ENCODE data around the gene LMCD1. TPM values are rescaled to one million over a fixed set of nuclear protein-coding genes. Genes with fewer than 3 reads are reported as not detected.

LMCD1 gene
- total RNA-seq, 1 donor from 2014 or later = 106 TPM

DNA sequence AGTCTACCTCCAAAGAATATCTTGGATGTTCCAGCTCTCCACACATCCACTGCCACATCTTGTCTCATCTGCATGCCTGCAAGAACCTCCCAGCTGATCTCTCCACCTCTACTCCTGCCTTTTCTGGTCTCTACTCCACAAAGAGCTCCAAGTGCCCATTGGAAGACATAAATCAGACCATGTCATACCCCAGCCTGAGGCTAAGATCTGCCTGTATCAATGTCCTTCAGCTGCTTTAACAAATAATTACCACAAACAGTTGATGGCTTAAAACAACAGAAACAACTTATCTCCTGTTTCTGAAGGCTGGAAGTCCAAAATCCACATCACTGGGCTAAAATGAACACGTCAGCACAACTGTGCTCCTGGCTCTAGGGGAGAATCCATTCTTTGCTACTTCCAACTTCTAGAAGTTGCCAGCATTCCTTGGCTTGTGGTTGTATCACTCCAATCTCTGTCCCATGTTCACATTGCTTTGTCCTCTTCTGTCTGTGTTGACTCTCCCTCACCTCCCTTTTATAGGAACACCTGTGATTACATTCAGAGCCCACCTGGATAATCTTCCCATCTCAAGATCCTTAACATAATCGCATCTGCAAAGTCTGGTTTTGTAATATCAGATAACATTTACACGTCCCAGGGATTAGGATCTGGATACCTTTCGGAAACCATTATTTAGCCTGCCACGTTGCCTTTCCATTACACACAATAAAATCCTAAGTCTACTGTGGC, 17.0 kb upstream of the LMCD1 start:
- no peak for DNase-seq

DNA sequence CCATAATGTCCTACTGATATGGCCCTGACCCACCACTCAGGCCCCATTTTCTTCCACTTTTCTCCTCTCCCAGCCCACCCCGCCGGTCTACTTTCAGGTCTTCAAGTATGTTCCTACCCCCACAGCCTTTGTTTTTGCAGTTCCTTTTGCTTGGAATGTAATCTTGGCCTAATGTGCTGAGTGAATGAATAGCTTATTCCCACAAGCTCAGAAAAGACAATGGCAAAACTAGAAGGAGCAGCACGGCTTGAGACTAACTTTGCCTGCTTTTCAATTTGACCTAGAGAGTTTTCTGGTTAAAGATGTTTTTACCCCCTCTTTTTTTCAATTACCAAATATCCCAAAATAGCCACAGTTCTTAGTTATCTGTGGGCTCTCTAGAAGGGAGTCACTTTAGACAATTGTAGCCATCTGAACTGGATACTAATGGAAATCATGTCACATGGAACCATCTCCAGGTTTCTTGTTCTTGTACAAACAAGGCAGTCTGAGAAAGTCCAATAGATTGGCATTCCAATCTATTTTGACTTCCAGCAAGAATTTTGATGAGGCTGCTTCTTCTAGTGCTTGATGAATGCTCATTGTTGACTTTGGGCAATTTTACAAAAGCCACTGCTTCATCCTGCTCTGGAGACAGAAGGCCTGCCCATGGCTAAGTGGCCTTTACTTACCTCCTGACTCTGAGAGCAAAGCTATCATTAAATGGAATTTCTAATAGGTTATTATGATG, 16.3 kb upstream of the LMCD1 start:
- DNase-seq = no peak

DNA sequence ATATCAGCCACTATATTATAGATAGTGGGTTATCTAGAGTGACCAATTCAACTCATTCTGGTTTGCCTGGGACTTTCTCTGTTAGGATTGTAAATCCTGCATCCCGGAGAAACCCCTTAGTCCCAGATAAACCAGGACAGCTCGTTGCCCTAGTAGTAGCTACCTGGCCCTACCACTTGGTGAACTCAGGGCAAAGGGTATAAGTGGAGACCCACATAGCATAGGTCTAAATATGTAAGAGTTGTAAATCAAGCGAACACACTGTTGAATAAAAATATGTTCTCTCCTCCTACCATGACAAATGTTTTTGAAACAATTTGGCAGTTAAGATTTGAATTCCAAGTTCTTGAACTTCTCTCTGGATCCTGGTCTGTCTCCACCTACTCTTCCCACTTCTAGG, 15.7 kb upstream of the LMCD1 start:
- no peak for DNase-seq

DNA sequence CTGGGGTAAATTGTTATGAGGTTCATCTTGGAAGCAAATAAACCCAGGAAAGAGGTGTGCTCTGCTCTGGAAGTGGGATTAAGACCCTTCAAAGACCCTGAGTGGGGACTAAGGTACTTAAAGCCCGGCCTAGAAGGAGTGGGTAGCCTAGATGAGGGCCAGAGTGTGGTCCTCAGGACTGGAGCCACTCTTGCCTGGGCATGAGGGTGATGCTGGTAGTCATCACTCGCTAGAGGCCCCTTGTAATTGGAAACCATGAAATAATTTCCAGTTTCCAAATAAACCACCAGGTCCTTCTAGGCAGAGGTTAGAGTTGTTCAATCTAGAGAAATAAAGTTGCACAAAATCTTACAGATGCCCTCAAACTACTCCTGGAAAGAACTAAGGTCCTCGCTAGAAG, 15.2 kb upstream of the LMCD1 start:
- DNase-seq = no peak

DNA sequence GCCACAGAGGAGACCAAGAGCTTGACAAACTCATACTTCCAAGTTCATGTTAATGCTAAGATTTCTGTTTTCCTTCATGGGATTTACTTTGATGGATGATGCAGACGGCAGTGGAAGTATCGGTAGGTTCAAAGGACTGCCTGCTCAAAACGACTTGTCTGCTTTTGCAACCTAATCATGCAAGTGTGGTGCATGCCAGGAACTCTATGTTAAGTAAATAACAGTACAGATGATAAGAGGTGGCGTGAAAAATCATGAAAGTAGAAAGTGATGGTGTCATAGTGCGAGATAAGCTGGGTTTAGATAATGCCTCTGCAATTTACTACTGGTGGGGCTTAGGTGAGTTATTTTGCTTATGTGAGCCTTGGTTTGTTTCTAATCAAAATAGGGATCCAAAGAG, 14.7 kb upstream of the LMCD1 start:
- no peak for DNase-seq

DNA sequence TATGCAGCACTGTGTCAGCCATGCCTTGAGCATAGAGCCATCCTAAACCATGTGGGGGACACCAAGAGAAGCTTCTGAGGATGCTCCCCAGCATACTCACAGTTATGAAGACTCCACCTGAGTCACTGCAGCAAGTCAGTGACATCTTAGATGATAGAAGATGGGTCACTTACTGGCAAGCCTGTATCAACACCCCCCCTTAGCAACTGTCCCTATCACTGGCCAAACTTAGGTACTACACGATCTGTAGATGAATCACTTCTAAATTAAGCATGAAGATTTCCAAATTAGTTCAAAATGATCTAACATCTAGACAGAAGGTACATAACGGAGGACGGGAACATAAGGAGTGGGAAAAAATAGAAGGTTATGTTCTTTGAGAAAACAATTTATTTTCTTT, 13.2 kb upstream of the LMCD1 start:
- no peak for DNase-seq

DNA sequence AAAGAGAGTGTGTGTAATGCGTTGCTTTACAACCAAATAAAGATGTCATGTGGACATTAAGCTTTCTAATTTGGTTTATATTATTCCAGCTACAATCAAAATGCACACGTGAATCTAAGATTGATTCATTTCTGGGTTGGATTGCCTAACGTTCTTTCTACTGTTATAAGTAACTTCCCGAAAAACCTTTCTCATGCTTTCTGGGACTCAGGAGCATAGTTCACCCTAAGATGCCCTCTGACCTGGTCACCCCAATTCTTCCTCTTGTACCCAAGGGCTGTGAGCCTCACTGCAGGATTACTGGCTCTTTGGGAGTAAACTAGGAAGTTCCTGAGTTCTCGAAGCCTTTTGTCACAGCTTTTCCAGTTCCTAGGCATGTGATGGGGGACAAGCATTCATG, 12.7 kb upstream of the LMCD1 start:
- no peak for DNase-seq

DNA sequence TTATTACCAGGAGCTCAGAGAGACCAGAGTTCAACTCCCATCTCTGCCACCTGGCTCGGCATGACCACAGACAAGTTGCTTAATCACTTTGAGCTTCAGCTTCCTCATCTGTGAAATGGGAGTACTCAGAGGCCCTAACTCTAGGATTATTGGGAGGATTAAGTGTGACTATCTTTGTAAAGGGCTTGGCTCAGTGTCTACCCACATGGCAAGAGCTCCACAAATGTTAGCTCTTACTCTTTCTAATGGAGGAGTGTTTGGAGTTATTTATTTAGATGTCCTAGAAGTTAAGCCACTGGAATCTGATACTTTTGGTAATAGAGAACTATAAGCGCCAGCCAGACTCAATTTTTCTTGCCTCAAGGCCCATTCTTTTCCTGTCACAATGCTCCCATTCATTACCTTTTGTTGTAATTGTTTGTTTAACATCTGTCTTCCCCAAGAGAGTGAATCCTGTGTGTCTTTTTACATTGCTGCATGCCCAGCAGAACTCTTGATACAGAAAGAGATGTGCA, 12.3 kb upstream of the LMCD1 start:
- no peak for DNase-seq

DNA sequence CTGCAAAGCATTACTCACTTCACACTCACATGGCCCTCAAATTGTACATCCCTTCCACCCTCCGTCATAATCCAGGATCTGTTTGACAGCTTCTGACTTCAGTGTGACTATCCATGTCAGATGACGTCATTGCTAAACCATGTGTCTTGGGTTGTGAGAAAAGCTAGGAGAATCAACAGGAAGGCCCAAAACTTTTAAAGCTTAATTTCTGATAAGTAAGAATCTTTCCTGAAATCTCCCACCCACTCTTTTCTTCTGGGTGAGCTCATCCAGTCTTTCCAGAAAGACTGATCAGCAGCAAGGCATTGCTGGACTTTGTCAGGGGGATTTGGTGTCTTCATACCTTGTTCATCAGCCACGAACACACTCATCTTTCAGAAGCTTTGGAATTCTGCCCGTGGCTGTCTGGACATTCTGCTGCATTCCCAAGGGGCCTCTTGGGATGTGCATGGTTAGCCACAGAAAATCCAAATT, 11.5 kb upstream of the LMCD1 start:
- no peak for DNase-seq

DNA sequence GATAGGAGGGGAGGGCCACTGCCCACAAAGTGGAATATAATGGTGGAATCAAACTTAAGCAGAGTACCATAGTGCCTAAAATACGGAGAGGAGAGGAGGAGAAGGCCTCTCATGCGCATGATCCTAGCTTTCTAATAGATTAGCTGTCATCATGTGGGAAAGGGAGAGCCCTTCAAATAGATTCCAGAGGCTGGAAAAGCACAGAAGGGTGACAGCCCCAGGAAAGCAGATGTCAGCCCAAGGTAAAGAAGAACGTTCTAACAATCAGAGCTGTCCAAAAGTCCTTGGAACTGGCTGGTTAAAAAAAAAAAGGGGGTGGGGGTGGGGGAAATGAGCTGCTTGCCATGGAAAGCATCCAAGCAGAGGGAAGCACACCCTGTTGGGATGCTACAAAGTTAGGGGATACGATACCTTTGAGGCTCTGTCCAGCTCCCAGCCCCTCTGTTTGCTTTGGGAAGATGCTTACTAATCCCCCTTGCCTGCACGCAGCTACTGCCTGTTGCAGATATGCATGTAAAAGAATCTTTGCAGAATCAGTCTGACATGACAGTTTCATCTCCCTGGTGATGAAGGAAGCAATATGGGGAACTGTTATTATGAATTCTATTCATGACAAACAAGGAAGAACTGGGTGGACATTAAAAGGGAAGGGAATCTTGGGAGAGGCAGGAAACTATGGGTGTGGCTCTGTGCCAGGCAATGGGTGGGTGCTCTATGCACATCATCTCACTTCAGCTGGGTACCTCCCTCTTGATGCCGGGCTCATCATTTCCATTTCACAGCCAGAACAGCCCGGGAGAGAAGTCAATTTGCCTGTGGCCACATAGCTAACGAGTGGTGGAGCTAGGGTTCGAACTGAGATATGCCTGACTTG, 10.1 kb upstream of the LMCD1 start:
- no peak for DNase-seq

DNA sequence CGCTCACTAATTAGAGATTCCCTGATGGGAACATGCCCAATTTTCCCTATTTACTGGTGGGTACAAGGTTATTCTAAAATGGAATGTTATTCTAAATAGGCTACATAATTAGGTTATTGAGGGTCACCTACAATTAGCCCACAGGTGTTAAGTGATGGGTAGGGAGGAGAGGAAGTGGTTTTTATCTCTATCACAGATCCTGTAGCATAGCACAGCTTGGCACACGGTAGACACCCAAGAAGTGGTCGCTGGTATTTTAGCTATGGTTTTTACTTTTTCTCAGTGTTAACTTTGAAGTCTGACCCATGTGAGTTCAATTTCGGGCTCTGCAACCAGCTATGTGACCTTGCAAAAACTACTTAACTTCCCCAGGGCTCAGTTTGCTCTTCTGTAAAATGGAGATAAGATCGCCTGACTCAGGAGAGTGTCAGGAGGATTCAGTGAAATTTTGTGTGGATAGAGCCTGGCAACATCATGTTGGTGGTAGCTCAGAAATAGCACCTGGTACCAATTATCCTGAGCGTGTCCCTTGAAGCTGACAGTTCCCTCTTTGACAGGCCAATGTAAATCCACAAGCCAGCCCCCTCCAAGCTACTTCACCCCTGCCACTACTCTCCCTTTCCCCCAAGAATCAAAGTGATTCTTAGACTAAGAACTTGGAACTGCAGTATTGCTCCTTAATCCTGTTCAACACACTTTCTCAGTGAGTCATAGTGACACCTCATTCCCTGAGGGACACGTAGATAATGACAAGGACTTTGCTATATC, 8.7 kb upstream of the LMCD1 start:
- no peak for DNase-seq

DNA sequence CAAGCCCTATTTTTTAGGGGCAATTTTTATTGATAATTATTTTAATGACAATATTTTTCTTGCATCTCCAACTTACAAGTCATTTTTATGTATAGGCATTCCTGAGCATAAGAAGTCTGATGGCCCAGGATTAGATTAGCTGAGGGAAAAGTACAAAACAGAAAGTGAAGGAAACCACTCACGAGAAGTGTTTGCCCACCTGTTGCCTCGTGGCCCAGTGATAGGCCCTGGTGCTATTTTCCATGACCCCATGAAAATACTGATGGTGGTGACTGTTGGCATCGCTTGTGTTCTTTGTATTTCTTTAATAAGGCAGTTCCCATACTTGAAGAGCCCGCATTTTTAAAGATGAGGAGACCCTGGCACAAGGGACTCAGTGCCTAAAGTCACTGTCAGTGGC, 7.9 kb upstream of the LMCD1 start:
- DNase-seq = no peak

DNA sequence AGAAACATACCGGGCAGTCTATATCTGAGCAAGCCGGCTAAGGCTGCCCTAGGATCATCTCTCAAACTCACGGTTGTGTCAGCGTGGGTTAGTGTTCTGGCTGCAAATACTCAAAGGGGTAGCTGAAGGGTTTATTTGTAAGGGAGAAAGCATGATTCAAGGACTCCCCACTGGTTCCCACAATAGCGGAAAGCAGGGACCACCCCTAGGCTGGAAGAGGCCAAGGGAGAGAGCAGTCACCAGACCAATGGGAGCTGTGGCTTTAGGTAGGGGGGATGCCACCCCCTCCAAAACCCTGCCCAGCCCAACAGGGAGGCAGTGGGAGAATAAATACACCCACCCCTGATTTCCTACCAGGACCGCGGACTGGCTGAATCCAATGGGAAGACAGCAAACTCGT, 7.3 kb upstream of the LMCD1 start:
- no peak for DNase-seq

DNA sequence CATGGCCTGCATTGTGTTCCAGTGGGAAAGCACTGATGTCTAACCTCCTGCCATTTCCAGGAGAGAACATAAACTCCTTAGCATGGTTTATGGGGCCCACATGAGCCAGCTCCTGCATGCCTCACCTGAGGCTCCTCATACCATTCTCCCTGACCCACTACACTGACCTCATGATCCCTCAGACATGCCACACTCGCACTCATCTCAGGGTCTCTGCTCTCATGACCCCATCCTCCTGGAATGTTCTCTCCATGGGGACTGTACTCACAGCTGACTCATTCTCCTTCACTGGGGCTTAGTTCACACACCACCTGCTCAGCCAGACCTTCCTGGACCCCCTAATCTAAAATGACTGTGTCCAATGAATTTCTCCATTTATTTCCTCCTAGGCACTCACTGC, 4.0 kb upstream of the LMCD1 start:
- DNase-seq = peak; percentile 44

DNA sequence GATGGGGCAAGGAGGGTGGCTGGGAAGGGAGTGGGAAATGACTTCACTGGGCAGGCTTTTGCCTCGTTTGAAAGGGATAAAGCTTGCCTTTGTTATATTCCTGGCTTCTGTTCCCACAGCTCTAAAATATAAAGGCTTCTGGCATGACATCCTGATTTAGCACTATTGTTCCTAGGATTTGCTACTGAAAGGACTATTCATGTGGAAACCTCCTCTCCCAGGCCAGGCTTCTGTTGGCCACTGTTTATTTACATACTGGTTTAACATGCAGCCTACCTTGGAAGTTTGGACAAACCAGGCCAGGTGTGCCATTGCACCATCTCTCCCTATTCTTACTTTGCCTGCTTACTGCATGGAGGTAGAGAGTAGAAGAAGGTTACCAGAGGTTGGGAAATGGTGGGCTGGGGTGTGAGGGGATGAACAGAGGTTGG, 2.4 kb upstream of the LMCD1 start:
- DNase-seq = peak; percentile 81

DNA sequence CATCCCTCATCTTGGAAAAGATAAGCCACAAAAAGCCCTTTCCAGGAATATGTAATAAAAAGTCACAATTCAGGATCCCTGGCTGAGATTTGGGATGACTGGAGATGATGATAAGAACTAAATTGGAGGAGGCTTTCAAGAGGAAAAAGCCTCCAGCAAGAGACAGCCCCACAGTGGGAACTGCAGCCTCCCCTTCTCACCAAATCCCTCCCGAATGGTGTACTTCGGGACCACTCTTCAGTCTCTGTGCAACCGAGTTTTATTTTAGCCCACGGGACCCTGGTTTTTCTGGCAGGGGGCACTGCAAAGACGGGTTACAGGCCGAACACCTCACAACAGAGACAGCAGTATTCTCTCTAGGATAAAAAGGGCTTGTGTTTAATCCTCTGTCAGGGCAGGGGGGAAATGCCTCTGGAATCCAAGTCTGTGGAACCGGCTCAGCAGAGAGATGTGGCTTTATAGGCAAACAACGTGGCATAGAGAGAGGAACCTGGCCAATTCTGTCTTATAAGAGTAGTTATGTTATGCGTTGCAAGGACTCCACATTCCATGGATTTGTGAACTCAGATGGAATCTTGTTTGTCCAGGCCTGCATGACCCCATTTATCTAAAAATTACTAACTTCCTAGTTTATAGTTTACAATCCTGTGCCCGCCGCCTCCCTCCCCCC, 1.2 kb upstream of the LMCD1 start:
- peak; percentile 53 for DNase-seq

DNA sequence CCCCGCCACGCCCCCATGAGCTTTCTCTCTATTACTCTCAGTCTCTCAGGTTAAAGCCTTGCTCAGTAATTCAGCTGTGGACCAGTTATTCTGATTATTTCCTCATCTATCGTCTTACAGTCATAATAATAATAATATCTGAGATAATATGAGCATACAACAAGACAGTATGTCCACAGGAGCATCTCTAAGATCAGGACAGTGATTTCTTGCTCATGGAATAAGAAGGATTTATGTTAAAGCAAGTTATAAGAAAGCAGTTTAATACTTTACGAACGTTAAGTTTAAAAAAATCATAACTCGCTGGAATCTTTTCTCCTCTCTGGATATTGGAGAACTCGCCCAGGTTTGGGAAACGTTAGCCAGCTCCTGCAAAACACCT, 643 bp upstream of the LMCD1 start:
- no peak for DNase-seq

DNA sequence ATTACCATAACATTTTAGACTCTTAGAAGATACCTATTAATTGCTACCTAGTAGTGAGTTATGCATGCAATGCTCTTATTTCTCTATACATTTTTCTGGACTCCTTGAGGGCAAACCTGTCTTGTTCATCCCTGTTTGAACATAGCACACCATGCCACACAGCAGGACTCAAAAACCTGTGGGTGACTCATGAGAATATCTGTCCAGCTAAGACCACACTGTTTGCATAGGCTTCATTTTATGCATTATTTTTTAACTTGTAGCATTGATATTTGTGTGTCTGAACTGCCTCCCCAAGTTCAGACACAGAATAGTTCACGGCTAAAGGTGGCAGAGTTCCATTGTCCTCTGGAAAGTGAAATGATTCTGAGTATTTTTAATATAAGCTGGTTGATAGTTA, 1.8 kb downstream of the LMCD1 start:
- DNase-seq = peak; percentile 29

DNA sequence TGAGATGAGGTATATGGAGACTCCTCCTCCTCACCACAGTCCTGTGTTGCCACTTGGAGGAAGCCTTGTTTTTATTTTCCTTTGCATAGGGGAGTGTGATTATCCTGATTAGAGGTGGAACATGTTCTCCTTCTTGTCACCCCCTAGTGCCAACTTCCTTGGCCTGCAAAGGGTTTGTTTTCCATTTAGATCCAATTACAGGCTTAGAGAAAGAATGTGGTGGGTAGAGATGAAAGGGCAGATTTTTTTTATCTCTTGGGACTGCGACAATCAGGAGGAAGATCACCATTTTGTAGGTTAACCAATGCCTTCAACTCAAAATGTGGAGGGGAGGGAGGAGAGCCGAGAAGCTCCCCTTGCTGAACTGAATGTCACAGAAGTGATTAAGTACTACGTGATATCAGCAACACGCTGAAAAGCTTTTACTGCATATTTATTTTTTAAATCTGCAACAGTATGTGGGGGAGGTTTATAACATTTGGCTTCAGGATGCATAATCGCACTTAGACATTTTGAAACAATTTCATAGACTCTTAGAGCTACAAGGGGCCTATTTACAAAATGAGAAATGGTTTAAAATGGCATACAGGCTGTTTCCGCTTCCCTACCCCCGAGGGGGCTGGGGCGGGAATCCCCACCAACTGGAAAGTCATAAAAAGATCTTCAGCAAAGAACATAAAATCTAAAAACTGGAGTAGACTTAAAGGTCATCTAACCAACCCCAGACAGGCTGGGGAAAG, 2.4 kb downstream of the LMCD1 start:
- DNase-seq = peak; percentile 13

DNA sequence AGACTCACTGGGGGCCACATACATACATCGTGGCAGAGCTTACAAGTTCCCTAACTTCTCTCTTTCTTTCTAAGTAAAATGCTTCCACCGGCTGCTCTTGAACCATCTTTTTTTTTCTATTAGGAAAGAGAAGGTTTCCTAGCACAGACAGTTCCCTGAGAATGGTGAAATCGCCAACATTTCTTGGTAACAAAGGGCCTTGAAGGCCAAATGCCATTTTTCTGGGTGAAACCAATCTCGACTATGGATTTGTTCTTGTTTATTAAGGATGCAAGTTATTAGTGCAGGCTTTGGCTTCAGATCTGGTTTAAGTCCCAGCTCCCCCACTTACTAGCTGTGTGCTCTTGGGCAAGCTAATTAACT, 3.0 kb downstream of the LMCD1 start:
- DNase-seq = no peak

DNA sequence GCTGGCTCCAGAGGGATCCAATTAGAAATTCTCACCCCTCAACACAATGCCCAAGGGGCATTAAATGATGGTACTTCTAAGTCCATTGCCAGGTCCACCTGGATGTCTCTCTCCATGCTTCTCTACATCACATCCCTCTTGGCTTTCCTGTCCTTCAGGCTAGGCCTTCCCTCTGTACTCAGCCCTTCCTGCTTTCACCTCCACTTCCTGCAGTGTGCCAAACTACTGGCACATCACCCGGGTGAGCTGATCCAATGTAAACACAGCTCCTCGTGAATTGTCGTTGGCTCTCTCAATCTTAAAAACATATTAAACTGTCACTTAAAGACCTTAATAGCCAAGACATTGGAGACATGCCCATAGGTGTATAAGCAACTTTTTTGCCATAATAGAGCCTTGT, 4.0 kb downstream of the LMCD1 start:
- DNase-seq = peak; percentile 59
